Measurements from ENCODE around the gene TRHDE. TPM values are rescaled to one million over a fixed set of nuclear protein-coding genes. Genes with fewer than 3 reads are reported as not detected.

The TRHDE gene, protein sequence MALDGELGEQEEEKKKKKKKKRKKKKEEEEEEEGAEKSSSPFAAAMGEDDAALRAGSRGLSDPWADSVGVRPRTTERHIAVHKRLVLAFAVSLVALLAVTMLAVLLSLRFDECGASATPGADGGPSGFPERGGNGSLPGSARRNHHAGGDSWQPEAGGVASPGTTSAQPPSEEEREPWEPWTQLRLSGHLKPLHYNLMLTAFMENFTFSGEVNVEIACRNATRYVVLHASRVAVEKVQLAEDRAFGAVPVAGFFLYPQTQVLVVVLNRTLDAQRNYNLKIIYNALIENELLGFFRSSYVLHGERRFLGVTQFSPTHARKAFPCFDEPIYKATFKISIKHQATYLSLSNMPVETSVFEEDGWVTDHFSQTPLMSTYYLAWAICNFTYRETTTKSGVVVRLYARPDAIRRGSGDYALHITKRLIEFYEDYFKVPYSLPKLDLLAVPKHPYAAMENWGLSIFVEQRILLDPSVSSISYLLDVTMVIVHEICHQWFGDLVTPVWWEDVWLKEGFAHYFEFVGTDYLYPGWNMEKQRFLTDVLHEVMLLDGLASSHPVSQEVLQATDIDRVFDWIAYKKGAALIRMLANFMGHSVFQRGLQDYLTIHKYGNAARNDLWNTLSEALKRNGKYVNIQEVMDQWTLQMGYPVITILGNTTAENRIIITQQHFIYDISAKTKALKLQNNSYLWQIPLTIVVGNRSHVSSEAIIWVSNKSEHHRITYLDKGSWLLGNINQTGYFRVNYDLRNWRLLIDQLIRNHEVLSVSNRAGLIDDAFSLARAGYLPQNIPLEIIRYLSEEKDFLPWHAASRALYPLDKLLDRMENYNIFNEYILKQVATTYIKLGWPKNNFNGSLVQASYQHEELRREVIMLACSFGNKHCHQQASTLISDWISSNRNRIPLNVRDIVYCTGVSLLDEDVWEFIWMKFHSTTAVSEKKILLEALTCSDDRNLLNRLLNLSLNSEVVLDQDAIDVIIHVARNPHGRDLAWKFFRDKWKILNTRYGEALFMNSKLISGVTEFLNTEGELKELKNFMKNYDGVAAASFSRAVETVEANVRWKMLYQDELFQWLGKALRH
- 12.1 TPM for total RNA-seq

DNA sequence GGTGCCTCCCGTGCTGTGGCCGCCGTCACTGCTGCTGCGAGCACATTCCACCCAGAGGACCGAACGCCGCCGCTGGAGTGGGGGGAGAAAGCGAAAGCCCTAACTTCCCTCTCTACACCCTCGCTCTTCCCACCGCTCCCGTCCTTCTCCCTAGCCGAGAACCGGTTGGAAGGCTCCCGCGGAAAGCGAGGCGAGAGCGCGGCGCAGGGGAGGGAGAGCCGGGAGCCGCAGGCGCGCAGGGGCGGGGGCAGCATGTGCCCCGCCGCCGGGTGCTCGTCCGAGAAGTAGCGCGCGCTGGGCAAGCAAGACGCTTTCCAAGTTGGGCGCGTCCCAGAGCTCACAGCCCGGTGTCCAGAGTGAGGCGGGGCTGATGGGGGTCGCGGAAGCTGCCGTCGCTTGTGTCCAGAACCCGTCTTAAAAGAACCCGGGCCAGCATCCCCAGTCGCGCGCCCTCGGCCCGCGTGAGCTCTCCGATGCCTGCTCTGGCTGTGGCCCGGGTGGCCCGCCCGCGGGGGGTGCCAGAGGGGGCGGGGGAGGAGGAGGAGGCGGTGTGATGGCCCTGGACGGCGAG lies at the start of gene TRHDE:
Gene TRHDE, plus strand, starts transcription at position 280 of the 571 bp plus-strand sequence. Its CDS starts 274 bp downstream, at position 554.
- no peak for DNase-seq (ENCODE audit: low spot score)

DNA sequence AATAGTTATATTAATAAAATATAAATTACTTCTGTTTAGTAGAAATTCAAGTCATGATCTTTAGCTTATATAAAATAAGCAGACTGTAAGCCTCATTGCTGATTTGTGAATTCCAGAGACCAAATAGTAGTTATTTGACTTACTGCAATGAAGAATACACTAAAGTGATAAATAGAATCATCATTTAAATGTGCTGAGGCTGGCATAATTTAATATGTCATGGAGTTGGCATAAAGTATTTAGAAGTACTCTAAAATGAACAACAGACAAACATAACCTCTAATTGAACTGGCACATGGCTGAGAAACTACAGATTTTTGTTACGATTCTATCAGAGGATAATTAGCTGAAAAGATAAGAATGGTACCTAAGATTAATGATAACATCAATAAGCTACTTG lies 45.7 kb upstream of the TRHDE start:
- DNase-seq (ENCODE audit: low spot score) = no peak

DNA sequence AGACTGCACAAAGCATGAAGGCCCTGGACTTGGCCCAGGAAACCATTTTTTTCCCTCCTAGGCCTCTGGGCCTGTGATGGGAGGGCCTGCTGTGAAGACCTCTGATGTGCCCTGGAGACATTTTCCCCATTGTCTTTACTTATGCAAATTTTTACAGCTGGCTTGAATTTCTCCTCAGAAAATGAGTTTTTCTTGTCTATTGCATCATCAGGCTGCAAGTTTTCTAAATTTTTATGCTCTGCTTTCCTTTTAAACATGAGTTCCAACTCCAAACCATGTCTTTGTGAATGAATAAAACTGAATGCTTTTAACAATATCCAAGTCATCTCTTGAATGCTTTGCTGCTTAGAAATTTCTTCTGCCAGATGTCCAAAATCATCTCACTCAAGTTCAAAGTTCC lies 43.7 kb upstream of the TRHDE start:
- DNase-seq (ENCODE audit: low spot score) = no peak

DNA sequence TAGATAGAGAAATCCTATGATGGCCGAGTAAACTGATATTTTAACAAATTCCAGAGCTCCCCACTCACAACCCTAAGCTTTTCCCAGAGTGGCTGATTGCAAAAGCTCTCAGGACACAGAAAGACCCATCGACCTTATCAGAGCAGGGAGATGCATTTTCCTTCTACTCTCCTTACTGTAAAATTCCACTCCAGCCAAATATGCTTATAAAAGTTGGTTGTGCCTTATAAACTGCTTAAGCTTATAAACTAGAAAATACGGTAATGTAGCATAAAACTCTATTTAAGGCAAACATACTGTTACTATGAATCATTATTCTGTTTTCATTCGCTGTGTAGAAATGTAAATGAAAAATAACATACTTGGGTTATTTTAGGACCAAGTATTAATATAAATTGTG lies 41.6 kb upstream of the TRHDE start:
- no peak for DNase-seq (ENCODE audit: low spot score)

DNA sequence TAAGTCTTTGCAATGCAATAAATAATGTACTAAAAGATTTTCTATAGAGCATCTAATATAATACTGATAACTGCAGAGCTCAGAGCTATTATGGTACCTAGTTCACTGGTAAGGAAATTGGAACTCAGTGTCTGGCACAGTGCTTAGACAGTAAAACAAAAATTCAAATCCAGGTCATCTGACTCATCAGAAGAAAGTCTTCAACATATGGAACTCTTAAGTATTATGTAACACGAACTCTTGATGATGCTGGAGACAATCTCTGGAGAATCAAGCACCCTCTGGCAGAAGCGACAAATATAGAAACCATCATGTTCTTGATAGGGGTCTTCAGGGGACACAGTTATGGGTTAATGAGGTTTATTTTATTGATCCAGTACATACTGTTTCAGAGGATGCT lies 37.3 kb upstream of the TRHDE start:
- no peak for DNase-seq (ENCODE audit: low spot score)

DNA sequence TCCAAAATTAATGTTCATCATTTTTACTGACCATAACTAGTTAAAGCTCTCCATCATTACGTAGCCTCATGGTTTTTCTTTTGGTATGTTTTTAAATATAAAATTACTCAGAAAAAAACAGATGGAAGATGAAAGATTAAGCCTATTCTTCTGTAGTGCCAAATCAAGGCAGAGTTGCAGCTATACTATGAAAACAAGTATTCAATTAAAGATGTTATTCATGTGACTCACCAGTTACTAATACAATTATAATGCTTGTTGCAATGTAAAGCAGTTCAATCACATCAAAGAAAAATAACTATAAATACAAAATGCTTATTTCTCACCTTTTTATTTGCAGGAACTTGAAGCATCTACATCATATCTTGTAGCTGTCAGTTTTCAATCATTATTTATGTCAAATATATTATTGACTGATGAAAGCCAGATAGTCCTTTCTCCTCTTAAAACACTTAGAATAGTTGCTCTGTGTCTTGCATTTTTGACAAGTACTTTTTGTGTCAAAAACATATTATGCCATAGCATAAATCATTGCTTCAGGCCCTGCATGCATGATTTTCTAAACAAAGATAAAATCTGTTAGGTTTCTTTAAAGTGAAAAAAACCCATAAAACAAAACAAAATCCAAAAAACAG lies 36.0 kb upstream of the TRHDE start:
- DNase-seq (ENCODE audit: low spot score) = no peak

DNA sequence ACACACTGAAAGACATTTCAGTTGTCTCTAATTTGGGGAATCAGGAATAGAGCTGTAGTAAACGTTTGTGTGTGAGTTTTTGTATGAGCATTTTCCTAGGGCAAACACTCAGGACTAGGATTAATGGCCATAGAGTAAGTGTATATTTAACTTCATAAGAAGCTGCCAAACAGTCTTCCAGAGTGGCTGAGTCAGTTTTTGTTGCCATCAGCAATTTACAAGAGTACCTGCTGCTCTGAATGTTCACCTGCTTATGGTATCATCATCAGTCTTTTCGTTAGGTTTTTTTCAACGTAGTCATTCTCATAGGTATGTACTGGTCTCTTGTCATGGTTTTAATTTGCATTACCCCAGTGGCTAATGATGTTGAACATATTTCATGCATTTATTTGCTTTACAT lies 30.6 kb upstream of the TRHDE start:
- DNase-seq (ENCODE audit: low spot score) = no peak

DNA sequence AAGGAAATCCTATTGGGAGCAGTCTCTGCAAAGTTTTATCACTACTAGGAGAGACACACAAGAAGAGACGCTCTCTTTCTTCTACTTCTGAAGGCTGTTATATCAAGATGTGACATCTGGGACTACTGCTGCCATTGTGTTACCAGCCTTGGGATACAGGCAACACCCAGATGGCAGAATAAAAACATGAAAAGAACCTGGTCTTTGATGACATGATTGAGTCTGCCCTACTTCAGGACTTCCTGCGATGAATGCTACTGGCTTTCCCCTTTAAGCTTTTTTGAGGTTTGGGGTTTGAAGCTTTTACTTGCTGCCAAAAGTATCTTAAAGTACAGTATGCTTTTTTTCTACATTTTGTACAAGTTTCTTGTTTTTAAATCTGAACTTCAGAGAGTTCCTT lies 29.2 kb upstream of the TRHDE start:
- DNase-seq (ENCODE audit: low spot score) = no peak

DNA sequence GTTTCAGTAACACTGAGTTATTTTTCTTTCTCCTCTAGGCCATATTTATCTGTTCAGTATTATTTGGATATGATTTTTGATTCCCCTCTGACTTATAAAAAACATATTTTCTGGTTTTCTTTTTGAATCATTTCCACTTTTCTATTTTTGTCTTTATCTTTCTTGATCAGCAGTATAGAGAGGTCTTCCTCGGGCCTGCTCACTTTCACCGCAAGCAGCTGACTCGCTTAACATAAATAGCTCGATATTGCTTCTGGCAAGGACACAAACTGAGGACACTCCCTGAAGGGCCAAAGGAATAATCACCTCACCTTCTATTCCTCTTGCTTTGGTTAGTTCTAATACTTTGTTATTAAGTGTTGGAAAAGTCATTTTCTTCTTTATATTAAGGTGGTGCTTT lies 25.8 kb upstream of the TRHDE start:
- DNase-seq (ENCODE audit: low spot score) = no peak

DNA sequence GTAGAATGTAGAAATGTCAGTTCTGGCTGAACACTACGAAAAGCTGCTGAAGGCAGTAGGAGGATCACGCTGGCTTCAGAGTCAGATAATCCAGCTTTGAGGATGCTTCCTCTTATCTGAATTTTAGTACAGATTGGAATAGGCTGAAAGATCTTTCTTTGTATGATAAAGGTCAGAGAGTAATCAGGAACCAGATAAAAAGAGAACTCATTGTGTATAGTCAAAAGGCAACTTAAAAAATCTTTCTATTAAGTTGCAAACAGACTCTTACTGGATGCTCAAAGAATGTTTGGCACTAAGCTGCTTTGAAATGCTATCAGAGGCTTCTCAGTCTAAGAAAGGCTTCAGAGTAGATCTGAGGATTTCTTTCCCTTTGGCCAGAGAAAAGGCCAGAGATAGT lies 21.8 kb upstream of the TRHDE start:
- DNase-seq (ENCODE audit: low spot score) = no peak

DNA sequence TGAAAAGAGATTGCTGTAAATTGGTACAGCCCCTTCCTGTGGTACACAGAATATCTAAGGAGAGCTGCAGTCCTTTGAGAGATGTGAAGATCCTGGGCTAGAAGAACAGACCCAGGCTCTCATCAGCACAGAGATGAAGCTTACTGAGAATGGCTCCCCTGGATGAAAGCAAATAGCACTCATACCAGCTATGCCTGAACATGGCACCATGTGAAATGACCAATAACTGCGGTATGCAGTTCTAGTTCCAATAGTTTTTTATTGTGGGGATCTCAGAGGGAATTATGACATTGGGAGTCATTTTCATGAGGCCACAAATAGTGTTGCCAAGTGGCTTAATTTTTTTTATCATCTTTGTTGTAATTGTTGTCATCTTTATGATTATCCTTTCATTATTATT lies 15.4 kb upstream of the TRHDE start:
- no peak for DNase-seq (ENCODE audit: low spot score)

DNA sequence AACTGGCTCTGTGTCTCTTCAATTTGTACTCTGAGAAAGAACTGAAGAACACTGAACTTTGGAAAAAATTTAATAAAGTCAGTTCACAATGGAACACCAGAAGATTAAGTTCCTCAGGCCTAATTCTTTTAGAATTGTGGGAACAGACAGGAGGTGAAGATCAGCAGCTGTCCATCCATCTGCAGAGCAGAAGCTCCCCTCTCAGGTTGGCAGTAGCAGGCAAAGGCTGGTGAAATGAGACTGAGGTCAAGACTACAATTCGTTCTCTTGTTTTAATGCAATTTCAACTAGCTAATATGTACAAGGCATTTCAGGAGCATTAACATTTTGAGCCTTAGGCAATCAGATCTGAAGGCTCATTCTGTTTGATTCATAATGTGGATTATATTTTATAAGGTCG lies 10.3 kb upstream of the TRHDE start:
- DNase-seq (ENCODE audit: low spot score) = no peak

DNA sequence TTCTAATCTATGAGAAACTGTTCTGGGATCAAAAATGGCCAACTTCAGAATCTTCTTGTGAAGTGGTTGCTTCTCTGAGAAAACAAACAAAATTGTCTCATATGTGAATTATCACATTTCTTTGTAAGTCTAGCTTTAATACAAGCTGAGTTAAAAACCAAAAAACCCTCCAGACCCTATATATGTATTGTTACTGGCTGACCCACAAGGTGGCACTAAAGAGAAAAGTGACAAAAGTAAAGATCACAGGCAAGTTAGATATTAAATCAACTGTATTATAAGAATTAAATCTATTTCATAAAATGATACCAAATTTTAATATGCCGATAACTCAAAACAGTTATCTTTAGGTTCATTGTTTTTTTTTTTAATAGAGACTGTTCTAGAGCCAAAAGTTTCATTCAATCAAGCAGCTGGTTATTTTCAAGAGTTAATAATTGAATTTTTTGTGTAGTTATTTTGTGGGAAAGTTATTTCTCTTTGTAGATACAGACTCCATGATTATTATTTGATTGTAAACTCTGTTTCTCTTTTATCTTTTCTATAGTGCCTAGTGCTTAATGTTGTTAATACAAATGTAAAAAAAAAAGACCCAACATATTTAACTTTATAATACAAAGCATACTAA lies 7.5 kb upstream of the TRHDE start:
- no peak for DNase-seq (ENCODE audit: low spot score)

DNA sequence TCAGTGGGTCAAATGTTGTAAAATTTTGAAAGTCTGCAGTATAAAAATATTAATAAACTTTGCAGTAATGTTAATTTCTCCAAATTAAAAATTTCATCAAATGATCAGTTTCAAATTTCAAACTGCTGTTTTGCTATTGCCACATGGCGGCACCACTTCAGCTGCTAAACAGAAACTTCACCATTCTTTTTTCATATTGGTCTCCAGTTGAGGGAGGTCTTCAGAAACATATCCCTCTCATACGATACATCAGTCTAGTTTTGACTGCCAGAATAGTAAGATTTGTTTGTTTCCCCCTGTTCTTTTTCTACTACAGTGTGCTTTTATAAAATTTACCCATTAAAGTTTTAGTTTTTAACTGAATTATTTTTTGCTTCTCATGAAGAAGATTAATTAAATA lies 4.2 kb upstream of the TRHDE start:
- no peak for DNase-seq (ENCODE audit: low spot score)

DNA sequence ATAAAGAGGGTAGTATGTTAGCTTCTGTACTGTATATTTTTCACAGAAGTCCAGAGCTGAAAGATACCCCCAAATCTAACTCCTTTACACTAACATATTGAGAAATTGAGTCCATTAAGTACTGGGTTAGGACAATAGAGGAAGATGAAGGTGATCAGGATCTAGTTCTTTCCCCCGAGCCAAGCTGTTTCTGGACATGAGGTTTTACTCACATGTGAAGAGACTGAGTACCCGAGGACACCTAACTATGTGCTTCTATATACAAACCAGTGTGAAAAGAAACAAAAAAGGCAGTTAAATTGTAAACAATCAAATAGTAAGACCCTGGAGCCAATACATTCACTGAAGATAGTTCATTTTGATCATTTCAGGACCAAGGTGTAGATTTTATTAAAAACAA lies 3.8 kb upstream of the TRHDE start:
- no peak for DNase-seq (ENCODE audit: low spot score)

DNA sequence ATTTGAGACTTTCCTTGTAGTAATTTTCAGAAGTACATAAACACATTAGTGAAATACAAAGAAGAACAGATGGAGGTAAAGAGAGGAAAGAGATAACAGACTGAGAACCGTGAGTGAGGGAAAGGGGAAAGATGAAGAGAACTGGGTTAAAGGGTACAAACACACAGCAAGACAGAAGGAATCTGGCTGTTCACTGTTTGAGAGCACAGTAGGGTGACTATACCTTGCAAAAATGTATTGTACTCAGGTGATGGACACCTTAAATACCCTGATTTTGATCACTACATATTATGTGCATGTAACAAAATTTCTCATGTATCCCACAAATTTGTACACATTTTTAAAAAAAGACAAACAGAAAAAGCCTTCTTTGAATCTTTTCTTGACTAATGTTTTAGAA lies 2.7 kb upstream of the TRHDE start:
- DNase-seq (ENCODE audit: low spot score) = no peak

DNA sequence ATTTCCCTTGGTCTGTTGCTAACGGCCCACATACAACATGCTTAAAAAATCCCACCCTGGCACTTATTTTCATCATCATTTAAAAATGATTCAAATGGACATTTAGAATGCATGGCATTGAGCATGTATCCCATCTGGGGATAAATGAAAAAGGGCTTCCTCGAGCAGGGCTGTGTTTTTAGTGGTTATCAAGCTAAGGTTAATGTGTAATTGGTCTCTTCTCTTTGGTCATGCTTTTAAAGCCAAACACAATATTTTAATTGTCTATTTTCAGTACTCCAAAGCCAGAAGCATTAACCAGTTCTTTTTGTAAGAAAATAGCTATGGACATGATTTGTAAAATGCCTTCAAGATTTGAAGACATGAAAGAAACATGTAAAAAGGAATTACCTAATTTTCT lies 1.9 kb upstream of the TRHDE start:
- no peak for DNase-seq (ENCODE audit: low spot score)

DNA sequence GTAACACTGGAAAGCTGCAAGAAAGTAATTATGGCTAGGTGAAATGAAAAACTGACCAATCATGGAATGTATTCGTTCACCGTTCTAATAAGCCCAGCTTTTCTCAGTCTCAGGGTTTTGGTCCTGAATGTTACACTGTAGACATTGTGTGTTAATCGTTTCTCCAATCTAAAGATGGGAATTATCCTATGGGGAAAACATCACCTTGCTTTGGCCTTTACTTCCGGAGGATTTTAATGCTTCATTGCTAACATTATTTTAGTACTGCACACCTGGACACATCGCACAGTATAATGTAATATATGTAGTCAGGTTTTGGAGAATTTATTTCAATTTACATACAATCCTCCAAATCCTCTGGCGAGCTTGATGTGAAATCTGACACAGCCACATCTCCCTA lies 1.2 kb upstream of the TRHDE start:
- DNase-seq (ENCODE audit: low spot score) = no peak

DNA sequence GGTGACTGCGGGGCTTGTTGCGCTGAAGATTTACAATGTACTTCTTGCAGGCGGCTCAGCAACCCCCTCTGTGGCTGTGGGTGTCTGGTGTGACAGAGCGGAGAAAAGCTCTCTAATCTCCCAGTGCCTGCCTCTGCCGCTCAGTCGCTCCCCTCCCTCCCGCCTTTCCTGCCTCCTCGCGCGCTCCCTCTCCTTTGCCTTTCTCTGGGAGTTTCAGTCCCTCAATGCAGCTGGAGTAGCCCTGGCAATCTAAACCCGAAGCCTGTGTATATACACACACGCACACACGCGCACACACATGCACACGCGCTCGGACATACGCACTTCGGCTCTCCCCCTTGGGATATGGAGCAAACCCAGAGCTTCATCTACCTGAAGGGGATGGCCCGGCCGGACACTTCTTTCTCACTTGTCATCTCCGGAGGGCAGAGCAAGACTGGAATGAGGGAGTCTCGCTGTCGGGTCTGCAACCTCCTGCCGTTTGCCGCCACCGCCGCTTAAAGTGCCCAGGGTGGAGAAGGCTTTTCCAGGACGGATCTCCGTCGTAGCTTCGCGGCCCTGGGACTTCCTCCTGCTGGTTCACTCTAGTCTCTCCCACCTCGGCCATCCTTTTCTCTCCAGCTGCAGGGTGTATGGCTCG lies 599 bp upstream of the TRHDE start:
- no peak for DNase-seq (ENCODE audit: low spot score)

DNA sequence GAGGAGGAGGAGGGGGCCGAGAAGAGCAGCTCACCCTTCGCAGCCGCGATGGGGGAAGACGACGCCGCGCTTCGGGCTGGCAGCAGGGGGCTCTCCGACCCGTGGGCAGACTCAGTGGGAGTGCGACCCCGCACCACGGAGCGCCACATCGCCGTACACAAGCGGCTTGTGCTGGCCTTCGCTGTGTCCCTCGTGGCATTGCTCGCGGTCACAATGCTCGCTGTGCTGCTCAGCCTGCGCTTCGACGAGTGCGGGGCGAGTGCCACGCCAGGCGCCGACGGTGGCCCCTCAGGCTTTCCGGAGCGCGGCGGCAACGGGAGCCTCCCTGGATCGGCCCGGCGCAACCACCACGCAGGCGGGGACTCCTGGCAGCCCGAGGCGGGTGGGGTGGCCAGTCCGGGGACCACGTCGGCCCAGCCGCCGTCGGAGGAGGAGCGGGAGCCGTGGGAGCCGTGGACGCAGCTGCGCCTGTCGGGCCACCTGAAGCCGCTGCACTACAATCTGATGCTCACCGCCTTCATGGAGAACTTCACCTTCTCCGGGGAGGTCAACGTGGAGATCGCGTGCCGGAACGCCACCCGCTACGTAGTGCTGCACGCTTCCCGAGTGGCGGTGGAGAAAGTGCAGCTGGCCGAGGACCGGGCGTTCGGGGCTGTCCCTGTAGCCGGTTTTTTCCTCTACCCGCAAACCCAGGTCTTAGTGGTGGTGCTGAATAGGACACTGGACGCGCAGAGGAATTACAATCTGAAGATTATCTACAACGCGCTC lies 745 bp downstream of the TRHDE start:
- no peak for DNase-seq (ENCODE audit: low spot score)

All from ureter (tissue), 1 donor.